ENCODE data around the gene LDAH.

The LDAH gene

GRCh38 chr2:20781656-20782265 is 41.1 kb downstream of the LDAH start:
- no peak for DNase-seq (ENCODE audit: low read depth in 2 of 2)

GRCh38 chr2:20771299-20771698 is 51.6 kb downstream of the LDAH start:
- DNase-seq (ENCODE audit: low read depth in 2 of 2) = peak; percentile 19 to 25

DNA sequence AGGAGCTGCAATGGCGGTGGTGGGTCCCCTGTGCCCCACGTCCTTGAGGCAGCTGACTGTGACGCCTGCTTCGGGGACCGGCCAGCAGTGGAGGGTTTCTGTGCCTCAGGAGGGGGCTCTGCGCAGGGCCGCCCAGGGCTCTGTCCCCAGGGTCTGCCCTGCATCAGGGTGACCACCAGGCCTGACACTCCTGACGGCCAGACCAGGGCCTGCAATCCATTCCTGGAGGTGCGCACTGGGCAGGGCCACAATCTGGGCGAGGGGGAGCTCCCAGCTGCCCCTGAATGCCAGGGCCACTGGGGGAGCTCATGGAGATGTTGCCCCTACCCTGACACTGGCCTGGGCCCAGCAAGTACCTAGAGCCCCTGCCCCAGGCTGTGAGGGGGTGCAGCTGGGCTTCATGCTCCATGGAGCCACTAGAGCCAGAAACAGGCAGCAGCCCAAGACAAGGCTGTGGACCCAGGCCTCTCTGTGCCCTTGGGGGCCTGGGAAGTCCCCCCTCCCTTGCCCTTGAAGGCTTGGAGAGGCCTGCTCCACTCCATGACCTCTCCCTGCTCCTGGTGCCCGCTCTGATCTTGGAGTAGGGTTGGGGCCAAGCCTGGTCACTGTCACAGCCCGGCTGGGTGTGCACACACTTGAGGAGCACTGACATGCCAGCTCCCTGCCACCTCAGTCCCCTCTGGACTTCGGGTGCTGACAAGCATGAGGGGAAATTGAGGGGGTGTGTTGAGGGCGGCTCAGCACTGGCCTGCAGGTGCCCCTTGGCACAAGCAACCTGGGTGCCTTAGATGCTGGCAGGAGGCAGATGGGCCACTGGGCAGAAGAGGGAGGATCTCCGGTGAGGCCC is 55.9 kb downstream of the LDAH start:
- no peak for DNase-seq (ENCODE audit: low read depth in 2 of 2)

- no peak for DNase-seq (ENCODE audit: low read depth in 2 of 2)
Measured at GRCh38 chr2:20766213-20766612, 56.7 kb downstream of the LDAH start.

DNA sequence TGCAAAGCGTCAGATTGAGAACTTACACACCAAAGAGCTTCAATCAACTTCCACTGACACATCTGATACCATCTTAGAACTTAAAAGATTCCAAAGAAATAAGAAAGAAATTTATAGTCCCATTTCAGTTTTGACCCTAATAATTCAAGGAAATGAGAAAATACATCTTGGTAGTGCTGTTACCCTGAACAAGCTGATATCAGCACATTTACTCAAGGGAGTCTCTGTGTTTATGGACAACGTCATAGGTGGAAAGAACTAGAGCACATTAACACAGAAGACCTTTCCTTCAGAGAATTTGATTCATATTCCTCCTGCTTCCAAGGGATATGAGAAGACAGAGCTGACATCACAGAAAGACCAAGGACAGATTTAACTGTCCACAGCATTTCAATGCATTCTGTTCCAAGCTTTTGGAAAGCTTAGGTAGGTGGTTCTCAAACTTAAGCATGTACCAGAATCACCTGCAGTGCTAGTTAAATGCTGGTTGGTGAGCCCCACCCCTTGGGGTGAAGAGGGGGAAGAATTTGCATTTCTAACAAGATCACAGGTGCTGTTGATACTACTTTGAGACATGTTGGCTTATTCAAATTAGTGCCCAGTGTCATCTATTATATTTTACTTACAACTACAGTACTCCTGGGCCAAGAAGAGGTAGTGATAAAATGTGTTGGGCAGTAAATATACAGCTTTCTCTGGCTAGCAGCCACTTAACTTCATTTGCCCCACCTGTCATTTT is 59.8 kb downstream of the LDAH start:
- no peak for DNase-seq (ENCODE audit: low read depth in 2 of 2)

DNA sequence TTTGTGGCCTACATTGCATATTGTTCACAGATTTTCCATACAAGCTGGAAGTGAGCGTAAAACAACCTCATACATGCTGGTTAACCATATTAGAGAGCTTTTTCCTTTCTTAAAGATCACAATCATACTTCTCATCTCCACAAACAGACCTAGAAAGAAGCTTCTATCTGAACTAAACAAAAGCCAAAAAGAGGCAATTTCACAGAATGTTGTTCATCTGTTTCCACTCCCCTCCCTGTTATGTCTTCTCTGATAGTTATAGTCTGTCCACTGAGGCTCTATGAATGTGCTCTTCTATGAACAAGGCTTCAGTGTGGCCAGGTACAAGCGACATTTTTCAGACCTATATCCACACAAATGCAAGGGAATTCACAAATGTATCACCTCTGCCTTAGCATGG is 63.4 kb downstream of the LDAH start:
- DNase-seq (ENCODE audit: low read depth in 2 of 2) = no peak

DNA sequence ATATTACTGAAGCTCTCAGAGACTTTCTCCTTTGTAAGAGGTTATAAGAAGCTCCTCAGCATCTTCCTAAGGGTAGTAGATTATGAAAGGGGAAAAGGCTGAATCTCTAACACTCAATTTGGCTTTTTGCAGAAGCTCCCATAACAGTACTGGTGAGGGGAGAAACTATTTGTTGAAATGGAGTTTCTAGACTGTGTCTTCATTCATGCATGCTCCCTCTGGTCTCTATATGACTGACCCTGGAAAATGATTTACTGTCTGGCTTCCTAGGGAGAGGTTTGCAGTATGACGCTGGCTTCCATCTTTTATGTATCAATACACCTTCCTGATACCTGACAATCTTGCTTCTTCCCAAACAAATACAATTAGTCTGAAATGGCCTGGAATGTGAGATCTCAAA is 63.9 kb downstream of the LDAH start:
- DNase-seq (ENCODE audit: low read depth in 2 of 2) = no peak

DNA sequence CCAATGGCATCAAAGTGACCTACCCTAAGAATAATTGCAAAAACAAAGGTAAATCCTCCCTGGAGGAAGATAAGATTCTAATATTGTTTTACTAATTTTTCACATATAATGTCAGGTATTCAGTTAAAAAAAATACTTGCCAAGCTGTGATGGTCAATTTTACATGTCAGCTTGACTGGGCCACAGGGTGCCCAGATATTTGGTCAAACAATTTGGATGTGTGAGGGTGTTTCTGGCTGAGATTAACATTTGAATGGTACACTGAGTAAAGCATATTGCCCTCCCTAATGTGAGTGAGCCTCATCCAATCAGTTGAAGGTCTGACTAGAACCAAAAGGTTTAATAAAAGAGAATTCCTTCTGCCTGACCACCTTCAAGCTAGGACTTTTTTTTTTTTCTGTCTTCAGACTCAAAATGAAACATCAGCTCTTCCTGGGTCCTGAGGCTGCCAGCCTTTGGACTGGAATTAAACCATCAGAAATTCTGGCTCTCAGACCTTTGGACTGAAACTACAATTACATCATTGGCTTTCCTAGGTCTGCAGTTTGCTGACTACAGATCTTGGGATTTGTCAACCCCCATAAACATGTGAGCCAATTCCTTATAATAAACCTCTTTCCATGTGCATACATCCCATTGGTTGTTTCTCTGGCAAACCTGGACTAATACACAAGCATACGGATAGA is 65.4 kb downstream of the LDAH start:
- no peak for DNase-seq (ENCODE audit: low read depth in 2 of 2)

GRCh38 chr2:20755132-20755800 is 67.6 kb downstream of the LDAH start:
- no peak for DNase-seq (ENCODE audit: low read depth in 2 of 2)

DNA sequence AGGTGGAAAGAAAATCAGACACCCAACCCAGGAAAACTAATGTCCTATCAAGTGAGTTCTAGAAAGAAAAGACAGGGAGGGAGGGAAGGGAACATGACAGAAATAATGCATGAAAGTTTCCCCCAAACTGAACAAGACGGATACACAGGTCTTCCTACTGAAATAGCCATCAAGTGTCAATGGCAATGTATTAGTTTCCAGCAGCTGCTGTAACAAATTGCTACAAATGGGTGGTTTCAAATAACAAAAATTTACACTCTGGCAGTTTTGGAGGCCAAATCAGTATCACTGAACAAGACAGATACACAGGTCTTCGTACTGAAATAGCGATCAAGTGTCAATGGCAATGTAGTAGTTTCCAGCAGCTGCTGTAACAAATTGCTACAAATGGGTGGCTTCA is 70.6 kb downstream of the LDAH start:
- no peak for DNase-seq (ENCODE audit: low read depth in 2 of 2)

DNA sequence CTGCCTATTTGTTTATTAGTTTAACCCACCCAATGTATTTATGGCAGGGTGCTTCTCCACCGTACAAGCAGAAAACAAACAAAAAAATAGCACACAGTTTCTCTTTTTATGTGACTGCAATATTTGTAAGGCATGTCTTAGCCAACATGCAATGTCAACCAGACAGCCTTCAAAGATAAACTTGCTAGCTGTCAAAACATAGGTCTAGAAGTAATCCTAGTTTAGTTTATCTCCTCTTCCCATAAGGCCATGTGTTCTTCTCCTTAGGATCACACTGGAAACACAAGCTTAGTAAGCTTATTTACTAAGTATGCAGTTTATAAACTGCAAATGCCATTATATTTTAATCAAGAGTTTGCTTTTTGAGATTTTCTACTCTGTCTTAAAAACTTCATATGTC is 75.6 kb downstream of the LDAH start:
- DNase-seq (ENCODE audit: low read depth in 2 of 2) = no peak

DNA sequence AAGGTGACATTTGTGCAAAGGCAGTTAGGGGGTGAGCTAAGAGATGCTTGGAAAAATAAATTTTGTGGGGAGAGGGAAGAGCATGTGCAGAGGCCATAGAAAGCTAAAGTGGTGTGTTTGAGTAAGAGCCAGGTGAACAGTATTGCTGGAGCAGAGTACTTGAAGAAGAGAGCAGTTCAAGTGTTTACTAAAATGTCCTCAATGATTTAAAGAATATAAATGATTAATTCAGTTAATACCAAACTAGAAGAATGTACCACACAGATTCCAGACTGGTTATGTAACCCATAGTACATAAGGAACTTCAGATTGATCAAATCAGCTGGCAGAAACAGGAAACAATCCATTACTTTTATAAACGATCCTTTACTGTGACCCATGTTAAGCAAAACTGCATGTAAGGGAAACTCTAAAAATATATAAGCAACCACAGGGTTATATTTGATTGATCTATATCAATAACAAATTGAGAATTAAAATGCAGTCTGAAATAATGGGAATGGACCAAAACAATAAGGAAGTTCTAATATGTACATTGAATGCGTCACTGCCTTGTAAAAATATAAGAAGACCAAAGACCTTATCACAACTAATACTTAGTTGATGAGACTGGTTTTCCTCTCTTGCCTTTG is 76.9 kb downstream of the LDAH start:
- no peak for DNase-seq (ENCODE audit: low read depth in 2 of 2)

- DNase-seq (ENCODE audit: low read depth in 2 of 2) = no peak
Measured at GRCh38 chr2:20744366-20745335, 78.2 kb downstream of the LDAH start.

DNA sequence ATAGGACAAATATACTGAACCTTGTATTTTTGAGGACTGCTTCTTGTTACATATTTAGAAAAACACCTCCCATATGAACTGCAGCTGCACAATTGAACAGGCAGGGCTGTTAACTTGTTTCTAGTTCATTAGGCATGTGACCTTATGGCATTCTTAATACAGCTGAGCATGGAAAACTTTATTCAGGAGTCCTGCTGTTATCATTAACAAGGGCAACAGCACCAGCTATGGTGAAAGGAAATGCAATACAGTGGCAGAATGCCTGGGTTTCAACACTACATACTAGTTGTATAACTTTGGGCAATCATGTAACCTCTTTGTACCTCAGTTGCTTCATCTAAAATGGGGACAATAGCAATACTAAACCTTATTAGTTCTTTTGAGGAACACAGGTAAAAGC is 84.1 kb downstream of the LDAH start:
- no peak for DNase-seq (ENCODE audit: low read depth in 2 of 2)

DNA sequence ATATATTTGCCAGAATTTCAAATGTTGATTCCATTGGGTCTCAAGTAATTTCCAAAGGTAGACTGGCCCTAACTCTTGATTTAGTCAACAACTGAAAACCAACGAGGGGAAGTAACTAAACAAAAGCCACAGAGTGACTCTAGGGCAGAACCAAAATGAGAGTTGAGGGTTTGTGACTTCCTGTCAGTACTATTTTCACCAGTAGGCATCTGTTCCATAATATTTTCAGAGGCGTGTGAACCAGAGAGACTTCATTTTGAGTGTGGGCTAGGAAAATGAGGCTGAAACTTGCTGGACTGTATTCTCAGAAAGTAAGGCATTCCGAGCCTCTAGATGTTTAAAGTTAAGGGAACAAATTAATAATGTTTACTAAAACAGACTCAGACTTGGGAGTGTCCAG is 85.4 kb downstream of the LDAH start:
- no peak for DNase-seq (ENCODE audit: low read depth in 2 of 2)

DNA sequence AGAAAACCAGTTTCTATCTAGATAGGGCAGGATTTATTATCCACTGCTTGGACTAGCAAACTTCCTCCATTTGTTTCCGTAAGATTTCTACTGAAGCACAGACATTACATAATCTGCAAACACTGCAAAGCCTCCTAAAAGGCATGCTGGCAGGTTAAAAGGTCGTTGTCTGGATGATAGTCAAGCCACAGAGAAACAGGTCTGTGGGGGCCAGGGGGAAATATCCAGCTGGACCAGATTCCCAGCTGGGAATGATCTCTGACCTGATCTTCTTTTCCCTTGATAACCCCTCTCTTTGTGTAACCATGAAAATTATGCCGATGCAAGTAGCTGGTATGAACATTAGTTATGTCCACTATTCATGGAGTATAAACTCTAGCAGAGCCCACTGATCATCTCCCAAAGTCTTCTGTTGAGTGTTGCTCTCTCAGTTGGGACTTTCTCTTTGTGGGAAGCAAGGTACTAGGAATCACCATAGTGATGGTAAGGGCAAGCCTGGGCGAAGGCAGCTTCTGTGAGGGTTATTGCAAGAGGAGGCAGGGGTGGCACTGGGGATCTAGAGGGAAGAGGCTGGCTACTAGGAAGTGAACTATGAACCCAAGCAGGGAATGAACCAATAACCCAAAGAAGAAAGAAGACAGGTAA is 94.7 kb downstream of the LDAH start:
- DNase-seq (ENCODE audit: low read depth in 2 of 2) = no peak

DNA sequence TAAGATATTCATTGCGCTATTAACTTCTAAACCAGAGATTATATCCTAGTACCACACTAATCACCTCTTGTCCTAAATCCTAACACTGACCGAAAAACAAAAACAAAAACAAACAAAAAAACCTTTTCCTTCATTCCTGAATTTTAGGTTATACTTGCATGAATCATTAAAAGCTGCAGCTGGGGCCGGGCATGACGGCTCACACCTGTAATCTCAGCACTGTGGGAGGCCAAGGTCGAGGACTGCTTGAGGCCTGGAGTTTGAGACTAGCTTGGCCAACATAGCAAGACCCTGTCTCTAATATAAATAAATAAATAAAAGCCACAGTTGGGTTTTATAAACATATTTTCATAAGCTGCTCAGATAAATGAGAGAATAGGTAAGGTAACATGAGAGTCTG is 96.0 kb downstream of the LDAH start:
- no peak for DNase-seq (ENCODE audit: low read depth in 2 of 2)

DNA sequence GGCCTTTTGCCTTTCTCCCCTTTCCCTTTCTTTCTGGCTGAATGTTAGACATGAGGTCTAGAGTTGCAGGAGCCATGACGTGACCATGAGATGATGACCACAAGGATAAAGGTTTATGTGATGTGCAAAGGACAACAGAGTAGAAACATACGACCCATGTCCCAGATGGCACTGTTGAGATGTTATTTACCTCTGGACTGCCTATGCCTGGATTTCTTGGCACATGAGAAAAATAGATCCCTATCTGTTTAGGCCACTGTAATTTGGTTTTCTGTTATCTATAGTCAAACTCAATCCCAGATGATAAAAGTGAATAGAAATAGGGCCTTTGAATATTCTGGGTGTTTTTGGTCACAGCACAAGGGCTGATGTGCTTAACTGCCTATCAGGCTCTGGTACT is 97.1 kb downstream of the LDAH start:
- no peak for DNase-seq (ENCODE audit: low read depth in 2 of 2)

DNA sequence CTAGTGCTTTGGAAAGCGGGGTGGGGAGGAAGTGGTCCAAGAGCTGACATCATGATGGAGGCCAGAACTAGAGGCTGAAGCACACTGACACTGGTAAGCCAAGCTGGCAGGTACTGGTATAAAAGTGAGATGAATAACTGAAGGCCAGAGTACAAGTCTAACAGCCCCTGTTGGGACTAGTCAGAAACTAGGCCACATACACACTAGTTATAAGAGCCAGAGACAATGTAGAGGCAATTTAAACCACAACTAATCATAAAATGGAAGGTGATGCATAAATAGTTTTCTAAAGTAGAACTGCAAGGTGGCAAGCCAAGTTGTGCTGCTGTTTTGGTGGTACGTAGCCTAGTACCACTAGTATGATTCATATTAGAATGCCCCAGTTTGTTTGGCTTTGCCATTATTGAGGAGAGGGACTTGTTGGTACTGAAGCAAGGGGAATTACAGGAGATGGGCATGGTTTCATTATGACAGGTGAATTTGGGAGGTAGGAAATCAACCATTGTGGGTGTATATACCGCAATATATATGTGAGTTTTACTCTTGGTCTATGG is 98.3 kb downstream of the LDAH start:
- no peak for DNase-seq (ENCODE audit: low read depth in 2 of 2)

Measured in fibroblast of skin of left biceps (primary cell).